ENCODE data around the gene CAMTA1. TPM values are rescaled to one million over a fixed set of nuclear protein-coding genes. Genes with fewer than 3 reads are reported as not detected.

Gene CAMTA1
- polyA plus RNA-seq, 1 of the 3 experiments (the other 2 are of a cell fraction), result 63.1 TPM

DNA sequence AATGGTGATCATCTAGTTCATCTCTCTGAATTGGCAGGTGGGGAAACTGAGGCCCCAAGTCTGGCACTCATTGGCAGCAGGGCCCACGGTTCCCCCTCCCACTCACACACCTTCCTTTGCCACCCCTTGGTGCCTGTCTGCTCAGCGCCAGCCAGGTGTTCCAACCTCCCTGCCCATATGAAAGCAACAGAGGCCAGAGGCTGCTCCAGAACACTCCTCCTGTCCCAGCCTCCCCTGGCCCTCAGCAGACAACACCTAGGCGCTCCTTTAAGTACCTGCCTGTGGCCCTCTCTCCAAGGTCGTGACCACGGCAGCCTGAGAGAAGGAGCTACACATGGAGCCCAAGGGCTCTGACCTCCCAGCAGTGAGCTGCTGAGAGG lies 623.5 kb downstream of the CAMTA1 start (continued):
- TF ChIP-seq FOXJ3 (CRISPR knock-in tag; IDR thresholded peaks at IDR 0.05), result no peak
- TF ChIP-seq, protein P1, sequence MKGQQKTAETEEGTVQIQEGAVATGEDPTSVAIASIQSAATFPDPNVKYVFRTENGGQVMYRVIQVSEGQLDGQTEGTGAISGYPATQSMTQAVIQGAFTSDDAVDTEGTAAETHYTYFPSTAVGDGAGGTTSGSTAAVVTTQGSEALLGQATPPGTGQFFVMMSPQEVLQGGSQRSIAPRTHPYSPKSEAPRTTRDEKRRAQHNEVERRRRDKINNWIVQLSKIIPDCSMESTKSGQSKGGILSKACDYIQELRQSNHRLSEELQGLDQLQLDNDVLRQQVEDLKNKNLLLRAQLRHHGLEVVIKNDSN (IDR thresholded peaks at IDR 0.05; ENCODE audit: borderline replicate concordance, low read depth), result no peak
- TF ChIP-seq SMC3 (IDR thresholded peaks at IDR 0.05; ENCODE audit: low read depth, low read length), result no peak
- TF ChIP-seq, protein P2, sequence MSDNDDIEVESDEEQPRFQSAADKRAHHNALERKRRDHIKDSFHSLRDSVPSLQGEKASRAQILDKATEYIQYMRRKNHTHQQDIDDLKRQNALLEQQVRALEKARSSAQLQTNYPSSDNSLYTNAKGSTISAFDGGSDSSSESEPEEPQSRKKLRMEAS (IDR thresholded peaks at IDR 0.05; ENCODE audit: low read depth), result no peak

DNA sequence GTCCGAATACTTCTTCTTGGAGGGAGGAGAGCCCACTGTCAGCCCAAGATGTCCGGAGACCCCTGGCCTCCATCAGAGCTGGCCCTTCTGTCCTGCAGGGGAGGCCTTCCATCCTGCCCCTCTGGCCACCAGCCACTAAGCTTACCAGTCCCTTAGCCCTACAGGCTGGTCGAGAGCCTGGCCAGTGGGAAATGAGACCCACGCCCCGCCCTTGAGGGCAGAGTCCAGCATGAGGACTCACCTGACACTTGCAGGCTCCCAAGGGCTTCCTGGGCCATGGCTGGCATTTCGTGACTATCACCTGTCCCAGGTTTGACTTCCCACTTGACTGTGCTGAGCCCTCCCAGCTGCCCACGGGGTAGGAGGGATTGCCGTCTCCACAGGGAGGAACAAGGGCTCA lies 624.0 kb downstream of the CAMTA1 start:
- Histone ChIP-seq H3K27ac (ENCODE audit: low read depth in 2 of 2, low read length in 1 of 2) (no peak overlapping the region), H3K4me3 (ENCODE audit: low read depth in 2 of 2, low read length in 1 of 2) (no peak overlapping the region), H3K9me3 (no peaks in the 10 kb centered on the region), H3K79me2 (ENCODE audit: insufficient read depth) (no peaks in the 10 kb centered on the region), H3F3A (replicated peaks; ENCODE audit: insufficient read depth) (no peaks in the 10 kb centered on the region), H2AFZ (ENCODE audit: low read depth) (no peak overlapping the region), H4K20me1 (ENCODE audit: insufficient read depth) (no peaks in the 10 kb centered on the region), H3K9me2 (no peaks in the 10 kb centered on the region), H3K4me2 (no peak overlapping the region), H3K9ac (no peak overlapping the region), H3K36me3 (replicated peaks in 1 of 2; ENCODE audit: control insufficient read depth in 1 of 2, insufficient read depth in 2 of 2, low read length in 1 of 2) (no peaks in the 10 kb centered on the region), H3K4me1 (ENCODE audit: control insufficient read depth in 1 of 2, insufficient read depth in 2 of 2, low read depth in 1 of 2, low read length in 1 of 2) (no peaks in the 10 kb centered on the region; a peak in 1 of 4 replicates), H3K27me3 (ENCODE audit: insufficient read depth) (no peaks in the 10 kb centered on the region)
- POLR2A ChIA-PET, result no interaction called here
- CTCF ChIA-PET, result interaction anchor here (0.7 to 1.5 kb wide), 4 partner anchors 10 to 107 kb away, joined by 3 read pairs; no protein-coding TSS in a partner anchor
- TF ChIP-seq, protein P3, sequence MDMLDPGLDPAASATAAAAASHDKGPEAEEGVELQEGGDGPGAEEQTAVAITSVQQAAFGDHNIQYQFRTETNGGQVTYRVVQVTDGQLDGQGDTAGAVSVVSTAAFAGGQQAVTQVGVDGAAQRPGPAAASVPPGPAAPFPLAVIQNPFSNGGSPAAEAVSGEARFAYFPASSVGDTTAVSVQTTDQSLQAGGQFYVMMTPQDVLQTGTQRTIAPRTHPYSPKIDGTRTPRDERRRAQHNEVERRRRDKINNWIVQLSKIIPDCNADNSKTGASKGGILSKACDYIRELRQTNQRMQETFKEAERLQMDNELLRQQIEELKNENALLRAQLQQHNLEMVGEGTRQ (IDR thresholded peaks at IDR 0.05; ENCODE audit: borderline replicate concordance, low read depth, low read length), result no peak
- TF ChIP-seq TAF1 (IDR thresholded peaks at IDR 0.05; ENCODE audit: borderline replicate concordance, low read depth, low read length) (no peak), FOXJ3 (CRISPR knock-in tag; IDR thresholded peaks at IDR 0.05) (no peak), RFX5 (IDR thresholded peaks at IDR 0.05; ENCODE audit: low read length) (no peak), ELF1 (IDR thresholded peaks at IDR 0.05) (no peak), EZH2phosphoT487 (IDR thresholded peaks at IDR 0.05; ENCODE audit: borderline replicate concordance, low read depth) (no peak), MXI1 (IDR thresholded peaks at IDR 0.05; ENCODE audit: low read depth, low read length) (no peak)
- 79% methylated on average over 3 of the region's 8 CpGs for WGBS (ENCODE audit: low lambda C conversion rate)
- no peak for DNase-seq

DNA sequence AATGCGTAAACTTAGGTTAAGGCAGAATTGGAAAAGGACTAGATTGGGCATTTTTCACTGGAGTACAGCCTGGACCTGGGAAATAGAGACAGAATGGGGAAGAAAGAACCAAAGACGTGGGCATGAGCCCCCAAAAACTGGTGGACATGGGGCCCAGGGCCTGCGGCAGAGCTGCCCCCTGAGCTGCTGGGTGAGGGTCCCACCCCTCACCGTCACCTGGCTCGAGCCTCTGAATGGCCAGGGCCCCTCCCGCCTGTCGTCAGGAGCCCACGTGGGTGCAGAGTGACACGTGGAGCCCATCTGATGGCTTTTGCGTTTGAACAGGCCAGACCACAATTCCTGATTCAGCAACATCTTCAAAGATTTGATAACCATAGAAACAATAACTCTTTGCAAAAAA lies 624.9 kb downstream of the CAMTA1 start:
- Histone ChIP-seq H3K9me3 (no peaks in the 10 kb centered on the region), H3F3A (replicated peaks; ENCODE audit: insufficient read depth) (no peaks in the 10 kb centered on the region), H3K4me2 (no peak overlapping the region), H3K9ac (no peak overlapping the region), H3K27me3 (ENCODE audit: insufficient read depth) (no peaks in the 10 kb centered on the region), H3K27ac (ENCODE audit: low read depth in 2 of 2, low read length in 1 of 2) (no peak overlapping the region), H3K9me2 (no peaks in the 10 kb centered on the region), H3K4me1 (ENCODE audit: control insufficient read depth in 1 of 2, insufficient read depth in 2 of 2, low read depth in 1 of 2, low read length in 1 of 2) (no peaks in the 10 kb centered on the region; a peak in 1 of 4 replicates), H4K20me1 (ENCODE audit: insufficient read depth) (no peaks in the 10 kb centered on the region), H3K79me2 (ENCODE audit: insufficient read depth) (no peaks in the 10 kb centered on the region), H3K4me3 (ENCODE audit: low read depth in 2 of 2, low read length in 1 of 2) (no peak overlapping the region), H3K36me3 (replicated peaks in 1 of 2; ENCODE audit: control insufficient read depth in 1 of 2, insufficient read depth in 2 of 2, low read length in 1 of 2) (no peaks in the 10 kb centered on the region), H2AFZ (ENCODE audit: low read depth) (no peak overlapping the region)
- 73% methylated on average over 7 of the region's 10 CpGs for WGBS (ENCODE audit: low lambda C conversion rate)
- CTCF ChIA-PET, result interaction anchor here (0.7 to 1.4 kb wide), 3 partner anchors 11 to 33 kb away, joined by 3 read pairs; no protein-coding TSS in a partner anchor
- no peak for DNase-seq
- POLR2A ChIA-PET, result interaction anchor here (0.5 kb wide), 1 partner anchor 137 kb away, joined by 3 read pairs; no protein-coding TSS in a partner anchor
- TF ChIP-seq, protein P4, sequence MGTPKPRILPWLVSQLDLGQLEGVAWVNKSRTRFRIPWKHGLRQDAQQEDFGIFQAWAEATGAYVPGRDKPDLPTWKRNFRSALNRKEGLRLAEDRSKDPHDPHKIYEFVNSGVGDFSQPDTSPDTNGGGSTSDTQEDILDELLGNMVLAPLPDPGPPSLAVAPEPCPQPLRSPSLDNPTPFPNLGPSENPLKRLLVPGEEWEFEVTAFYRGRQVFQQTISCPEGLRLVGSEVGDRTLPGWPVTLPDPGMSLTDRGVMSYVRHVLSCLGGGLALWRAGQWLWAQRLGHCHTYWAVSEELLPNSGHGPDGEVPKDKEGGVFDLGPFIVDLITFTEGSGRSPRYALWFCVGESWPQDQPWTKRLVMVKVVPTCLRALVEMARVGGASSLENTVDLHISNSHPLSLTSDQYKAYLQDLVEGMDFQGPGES (IDR thresholded peaks at IDR 0.05; ENCODE audit: low read depth, low read length), result no peak
- no peak for TF ChIP-seq RAD21 (IDR thresholded peaks at IDR 0.05; ENCODE audit: low read length)
- TF ChIP-seq YY1 (IDR thresholded peaks at IDR 0.05; ENCODE audit: low read depth), result no peak
- no peak for TF ChIP-seq FOSL2 (IDR thresholded peaks at IDR 0.05; ENCODE audit: borderline replicate concordance, low read depth)
- no peak for TF ChIP-seq MXI1 (IDR thresholded peaks at IDR 0.05; ENCODE audit: low read depth, low read length)
- TF ChIP-seq, protein P3 (IDR thresholded peaks at IDR 0.05; ENCODE audit: borderline replicate concordance, low read depth, low read length), result no peak
- TF ChIP-seq, protein P5, sequence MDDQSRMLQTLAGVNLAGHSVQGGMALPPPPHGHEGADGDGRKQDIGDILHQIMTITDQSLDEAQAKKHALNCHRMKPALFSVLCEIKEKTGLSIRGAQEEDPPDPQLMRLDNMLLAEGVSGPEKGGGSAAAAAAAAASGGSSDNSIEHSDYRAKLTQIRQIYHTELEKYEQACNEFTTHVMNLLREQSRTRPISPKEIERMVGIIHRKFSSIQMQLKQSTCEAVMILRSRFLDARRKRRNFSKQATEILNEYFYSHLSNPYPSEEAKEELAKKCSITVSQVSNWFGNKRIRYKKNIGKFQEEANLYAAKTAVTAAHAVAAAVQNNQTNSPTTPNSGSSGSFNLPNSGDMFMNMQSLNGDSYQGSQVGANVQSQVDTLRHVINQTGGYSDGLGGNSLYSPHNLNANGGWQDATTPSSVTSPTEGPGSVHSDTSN (IDR thresholded peaks at IDR 0.05), result no peak
- TF ChIP-seq POLR2AphosphoS5 (IDR thresholded peaks at IDR 0.05; ENCODE audit: low read depth, low read length), result no peak
- TF ChIP-seq, protein P2 (IDR thresholded peaks at IDR 0.05; ENCODE audit: low read depth), result no peak
- TF ChIP-seq NFIC (IDR thresholded peaks at IDR 0.05; ENCODE audit: borderline replicate concordance), result no peak
- no peak for TF ChIP-seq TEAD4 (IDR thresholded peaks at IDR 0.05; ENCODE audit: borderline replicate concordance, insufficient read depth)
